Dedifferentiated amniotic fluid mesenchymal stem cell (primary cell): ENCODE data around the gene ZSWIM4.
A peak's percentile ranks its signal among the peaks of the same experiment; 100 is the strongest.

Source experiments
- DNase-seq: peaks from one replicate; pipeline ENCODE4 v3.0.0-alpha.2; 2016; ENCODE audit errors: extremely low spot score

Gene ZSWIM4

GRCh38 chr19:13834244-13835069 lies 39.2 kb downstream of the ZSWIM4 start:
- no peak for DNase-seq

- DNase-seq, result no peak
Measured at GRCh38 chr19:13835791-13836723, 40.8 kb downstream of the ZSWIM4 start.

GRCh38 chr19:13838435-13839129 lies 43.3 kb downstream of the ZSWIM4 start:
- no peak for DNase-seq

GRCh38 chr19:13839130-13839937 lies 44.1 kb downstream of the ZSWIM4 start:
- peak; percentile 80 for DNase-seq

- DNase-seq, result no peak
Measured at GRCh38 chr19:13839938-13840304, 44.7 kb downstream of the ZSWIM4 start.

GRCh38 chr19:13840305-13841085 lies 45.3 kb downstream of the ZSWIM4 start:
- peak; percentile 47 for DNase-seq

GRCh38 chr19:13841086-13841961 lies 46.1 kb downstream of the ZSWIM4 start:
- DNase-seq, result no peak

GRCh38 chr19:13841962-13842290 lies 46.7 kb downstream of the ZSWIM4 start:
- DNase-seq, result no peak

- DNase-seq, result peak; percentile 31
Measured at GRCh38 chr19:13842291-13843103, 47.3 kb downstream of the ZSWIM4 start.

GRCh38 chr19:13843104-13843921 lies 48.1 kb downstream of the ZSWIM4 start:
- DNase-seq, result peak; percentile 37

- no peak for DNase-seq
Measured at GRCh38 chr19:13844130-13844631, 48.9 kb downstream of the ZSWIM4 start.

- peak; percentile 94 for DNase-seq
Measured at GRCh38 chr19:13846557-13847406, 51.5 kb downstream of the ZSWIM4 start.

GRCh38 chr19:13847407-13848339 lies 52.4 kb downstream of the ZSWIM4 start:
- peak; percentile 92 for DNase-seq

GRCh38 chr19:13848340-13848677 lies 53.1 kb downstream of the ZSWIM4 start:
- no peak for DNase-seq

- no peak for DNase-seq
Measured at GRCh38 chr19:13848798-13849676, 53.8 kb downstream of the ZSWIM4 start.
